Lung (tissue), 12 donors: ENCODE measurements around the gene ASPSCR1. TPM values are rescaled to one million over a fixed set of nuclear protein-coding genes. Genes with fewer than 3 reads are reported as not detected.

Source experiments
- ATAC-seq: fragments of 200-7000 bp; cut with Tn5 transposase; one replicate; pipeline ENCODE4 v1.9.1; 2020; ENCODE audit warnings: moderate number of reproducible peaks; ENCODE audit not compliant: insufficient read depth, low FRiP score
- DNase-seq, 3 donors: peaks; one replicate each; pipeline ENCODE4 v3.0.0-alpha.2; 2013 to 2017
- H3K27ac ChIP-seq, 2 donors: one replicate each; pipeline ENCODE4 v1.5.1; 2013; ENCODE audit warnings: mild to moderate bottlenecking in 2 of 2, moderate library complexity in 2 of 2, control low read depth in 1 of 2, inconsistent platforms in 1 of 2, low read depth in 1 of 2, low read length in 1 of 2
- H3K27me3 ChIP-seq, 3 donors: one replicate each; pipeline ENCODE4 v1.5.1; 2013; ENCODE audit warnings: low read length in 2 of 3; ENCODE audit not compliant: control insufficient read depth in 3 of 3, insufficient read depth in 3 of 3
- H3K36me3 ChIP-seq, 4 donors: one replicate each; pipeline ENCODE4 v1.5.1; 2013; ENCODE audit warnings: low read length in 4 of 4, mild to moderate bottlenecking in 1 of 4, moderate library complexity in 1 of 4; ENCODE audit not compliant: control insufficient read depth in 4 of 4, insufficient read depth in 4 of 4
- H3K4me1 ChIP-seq, 5 donors: one replicate each; pipeline ENCODE4 v1.5.1; 2013; ENCODE audit warnings: low read length in 5 of 5, mild to moderate bottlenecking in 2 of 5, moderate library complexity in 1 of 5; ENCODE audit not compliant: control insufficient read depth in 5 of 5, insufficient read depth in 5 of 5
- H3K4me3 ChIP-seq: one replicate; pipeline ENCODE4 v1.5.1; 2013; ENCODE audit warnings: mild to moderate bottlenecking, control low read depth, moderate library complexity
- H3K9ac ChIP-seq, 2 donors: one replicate each; pipeline ENCODE4 v1.5.1; 2013; ENCODE audit warnings: low read length in 2 of 2, control low read depth in 1 of 2; ENCODE audit not compliant: insufficient read depth in 1 of 2
- H3K9me3 ChIP-seq, 4 donors: one replicate each; pipeline ENCODE4 v1.5.1; 2013; ENCODE audit warnings: low read length in 3 of 4, mild to moderate bottlenecking in 1 of 4, moderate library complexity in 1 of 4; ENCODE audit not compliant: control insufficient read depth in 4 of 4, insufficient read depth in 3 of 4
- CTCF ChIP-seq: IDR thresholded peaks from 2 replicates; pipeline ENCODE4 v1.5.1; 2012; ENCODE audit warnings: mild to moderate bottlenecking; ENCODE audit errors: control extremely low read depth, extremely low read depth
- WGBS, 2 donors: extraction: QIAGEN DNeasy Blood & Tissue Kit; methylation state at CpG; one replicate each; pipeline ENCODE4 v1.1.7; 2013; 5-methylcytosine and 5-hydroxymethylcytosine counted together
- polyA plus RNA-seq, 2 donors: library from polyadenylated mRNA; stranded (reverse); fragments of 200-250 nt; gene quantifications; one replicate each; pipeline ENCODE4 v1.2.1, GENCODE V29; 2013
- total RNA-seq, 2 donors: library from RNA; depleted of rRNA in 1 of 2; stranded (reverse); fragments of >200 nt in 1 of 2; gene quantifications; one replicate each; pipeline ENCODE4 v1.2.1, GENCODE V29; 2014 to 2021
- donor health status: control.
- donor health status: control.
- donor health status: Bipolar disorder and iron deficiency.
- donor health status: healthy.
- donor health status: DM: yes; HTN: yes; CAD: no.

The ASPSCR1 gene
- total and polyA plus RNA-seq, 4 donors: 22.9 to 68.6 (median 42.4) TPM

DNA sequence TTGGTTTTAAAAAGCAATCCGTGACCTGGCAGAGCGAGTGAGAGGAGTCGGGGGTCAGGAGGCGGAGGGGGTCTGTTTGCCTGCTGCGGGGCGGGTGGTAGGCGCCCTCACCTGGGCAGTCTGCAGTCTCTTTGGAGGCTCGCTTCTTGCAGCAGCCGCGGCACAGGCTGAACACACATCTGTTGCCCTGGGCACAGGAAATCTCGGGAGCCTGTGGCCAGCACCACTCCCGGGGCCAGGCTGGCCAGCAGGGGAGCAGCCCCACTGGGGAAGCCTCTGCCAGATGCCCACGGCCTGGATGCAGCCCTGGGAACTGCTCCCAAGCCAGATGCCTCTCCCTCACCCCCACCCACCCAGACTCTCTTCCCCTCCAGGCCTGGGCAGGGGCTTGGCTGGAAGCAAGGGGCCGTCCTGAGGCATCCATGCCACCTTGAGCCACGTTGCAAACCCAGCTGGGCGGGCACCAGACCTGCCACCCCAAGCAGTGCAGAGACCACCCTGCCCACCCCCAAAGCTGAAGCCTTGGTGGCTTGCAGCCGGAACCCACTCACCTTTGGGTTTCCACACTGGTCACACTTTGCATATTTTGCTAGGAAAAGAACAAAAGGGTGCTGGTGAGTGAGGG, 80.9 kb downstream of the ASPSCR1 start:
- WGBS, 2 donors: 81 to 92% methylated on average over 17 of the region's 17 CpGs
- Histone ChIP-seq H3K4me3 (no peak overlapping the region), H3K27ac (no peak overlapping the region), H3K4me1 (peaks cover 0 to 2% (median 0%) of the 10 kb centered on the region in 5 donors), H3K27me3 (no peaks in the 10 kb centered on the region), H3K9ac (no peak overlapping the region), H3K36me3 (peaks cover 5 to 93% (median 19%) of the 10 kb centered on the region in 4 donors), H3K9me3 (no peaks in the 10 kb centered on the region)
- ATAC-seq: no peak
- no peak for DNase-seq
- no peak for TF ChIP-seq CTCF

- Histone ChIP-seq H3K27me3 (no peaks in the 10 kb centered on the region), H3K9me3 (no peaks in the 10 kb centered on the region), H3K4me3 (no peak overlapping the region), H3K36me3 (peaks cover 5 to 93% (median 19%) of the 10 kb centered on the region in 4 donors), H3K27ac (no peak overlapping the region), H3K9ac (no peak overlapping the region), H3K4me1 (no peaks in the 10 kb centered on the region)
- no peak for ATAC-seq
- no peak for TF ChIP-seq CTCF
- DNase-seq: no peak
- 77 to 85% methylated on average over 10 of the region's 10 CpGs for WGBS, 2 donors
These were observed 81.4 kb downstream of the ASPSCR1 start for GRCh38 chr17:82058855-82059249.

- no peak overlapping the region for H3K4me3 ChIP-seq
- no peak overlapping the region for H3K9ac ChIP-seq
- no peaks in the 10 kb centered on the region for H3K9me3 ChIP-seq
- ATAC-seq (no peak), DNase-seq (no peak)
- 87 to 88% methylated on average over 18 to 19 of the region's 19 CpGs for WGBS, 2 donors
- TF ChIP-seq CTCF: no peak
- H3K27me3 ChIP-seq: no peaks in the 10 kb centered on the region
- H3K27ac ChIP-seq: no peak overlapping the region
- H3K36me3 ChIP-seq: peaks cover 5 to 92% (median 19%) of the 10 kb centered on the region in 4 donors
- H3K4me1 ChIP-seq: peaks cover 0 to 4% (median 3%) of the 10 kb centered on the region in 5 donors
These were observed 82.0 kb downstream of the ASPSCR1 start for GRCh38 chr17:82059272-82060000.
